ENCODE data around the gene TMEM72.

TMEM72 gene

GRCh38 chr10:44980309-44981171 is 69.4 kb downstream of the TMEM72 start:
- DNase-seq (ENCODE audit: low read depth) = no peak

GRCh38 chr10:44981172-44982113 is 70.3 kb downstream of the TMEM72 start:
- no peak for DNase-seq (ENCODE audit: low read depth)

- no peak for DNase-seq (ENCODE audit: low read depth)
These were observed 71.0 kb downstream of the TMEM72 start for GRCh38 chr10:44982114-44982460.

- DNase-seq (ENCODE audit: low read depth) = no peak
These were observed 71.4 kb downstream of the TMEM72 start for GRCh38 chr10:44982496-44982895.

GRCh38 chr10:44983066-44983894 is 72.1 kb downstream of the TMEM72 start:
- DNase-seq (ENCODE audit: low read depth) = no peak

GRCh38 chr10:44983895-44984278 is 72.8 kb downstream of the TMEM72 start:
- DNase-seq (ENCODE audit: low read depth) = no peak

- no peak for DNase-seq (ENCODE audit: low read depth)
These were observed 73.5 kb downstream of the TMEM72 start for GRCh38 chr10:44984671-44985101.

- no peak for DNase-seq (ENCODE audit: low read depth)
These were observed 74.1 kb downstream of the TMEM72 start for GRCh38 chr10:44985175-44985681.

- no peak for DNase-seq (ENCODE audit: low read depth)
These were observed 75.0 kb downstream of the TMEM72 start for GRCh38 chr10:44986179-44986578.
